ENCODE measurements around the gene IMP4.

GRCh38 chr2:130377491-130377890 lies 34.8 kb downstream of the IMP4 start:
- TF ChIP-seq CTCF (IDR thresholded peaks at IDR 0.05) (no peak), POLR2A (IDR thresholded peaks at IDR 0.05) (no peak), POLR2AphosphoS5 (IDR thresholded peaks at IDR 0.05) (no peak)

All from breast epithelium (tissue), 3 donors.